ENCODE data around the gene KRTAP16-1.
"Not testable (repeated sequence)": the region's sequence is repeated elsewhere in the genome, so short reads cannot be mapped to it uniquely, and the experiment has no call there.

The KRTAP16-1 gene

GRCh38 chr17:41308918-41309359 is at the start of gene KRTAP16-1:
TSS of gene KRTAP16-1 (minus strand) at chr17:41309309. CDS start at chr17:41309253, 56 bp downstream.
- DNase-seq: peak; percentile 29 to 35

GRCh38 chr17:41354536-41354935 is 45.4 kb upstream of the KRTAP16-1 start:
- DNase-seq: no peak

- no peak for DNase-seq
These were observed 43.7 kb upstream of the KRTAP16-1 start for GRCh38 chr17:41352597-41353366.

- DNase-seq: no peak
These were observed 42.1 kb upstream of the KRTAP16-1 start for GRCh38 chr17:41351177-41351576.

- not testable (repeated sequence) for DNase-seq
These were observed 41.3 kb upstream of the KRTAP16-1 start, which contains the start of gene KRT33A for GRCh38 chr17:41350381-41350878. TSS of gene KRT33A (minus strand) at chr17:41350828. CDS start at chr17:41350767, 61 bp downstream.

- DNase-seq: no peak
These were observed 39.0 kb upstream of the KRTAP16-1 start for GRCh38 chr17:41347869-41348760.

- not testable (repeated sequence) for DNase-seq
These were observed 37.3 kb upstream of the KRTAP16-1 start for GRCh38 chr17:41346421-41346820.

- no peak for DNase-seq
These were observed 36.9 kb upstream of the KRTAP16-1 start for GRCh38 chr17:41345992-41346391.

GRCh38 chr17:41343029-41343428 is 33.9 kb upstream of the KRTAP16-1 start:
- no peak for DNase-seq

GRCh38 chr17:41340934-41341861 is 32.1 kb upstream of the KRTAP16-1 start:
- peak; percentile 25 to 27 for DNase-seq

- no peak for DNase-seq
These were observed 31.4 kb upstream of the KRTAP16-1 start for GRCh38 chr17:41340494-41340893.

- no peak for DNase-seq
These were observed 30.6 kb upstream of the KRTAP16-1 start for GRCh38 chr17:41339571-41340172.

- peak; percentile 29 to 42 for DNase-seq
These were observed 29.9 kb upstream of the KRTAP16-1 start for GRCh38 chr17:41338961-41339485.

GRCh38 chr17:41335747-41336146 is 26.6 kb upstream of the KRTAP16-1 start:
- DNase-seq: no peak

GRCh38 chr17:41334385-41335305 is 25.5 kb upstream of the KRTAP16-1 start:
- DNase-seq: no peak

GRCh38 chr17:41333836-41334235 is 24.7 kb upstream of the KRTAP16-1 start:
- DNase-seq: no peak

- no peak for DNase-seq
These were observed 24.0 kb upstream of the KRTAP16-1 start for GRCh38 chr17:41333098-41333497.

GRCh38 chr17:41332239-41332638 is 23.1 kb upstream of the KRTAP16-1 start:
- no peak for DNase-seq

- no peak for DNase-seq
These were observed 22.5 kb upstream of the KRTAP16-1 start for GRCh38 chr17:41331606-41332005.

- no peak for DNase-seq
These were observed 20.3 kb upstream of the KRTAP16-1 start for GRCh38 chr17:41329279-41329948.

All from activated CD4-positive, alpha-beta T cell treated with anti-CD3 and anti-CD28 coated beads for 4 hours (primary cell).